ENCODE data around the gene GOLGA1. TPM values are rescaled to one million over a fixed set of nuclear protein-coding genes. Genes with fewer than 3 reads are reported as not detected.
A peak's percentile ranks its signal among the peaks of the same experiment; 100 is the strongest.

GOLGA1 gene
- total RNA-seq, 1 experiment from 2014 or later = 9.6 TPM

DNA sequence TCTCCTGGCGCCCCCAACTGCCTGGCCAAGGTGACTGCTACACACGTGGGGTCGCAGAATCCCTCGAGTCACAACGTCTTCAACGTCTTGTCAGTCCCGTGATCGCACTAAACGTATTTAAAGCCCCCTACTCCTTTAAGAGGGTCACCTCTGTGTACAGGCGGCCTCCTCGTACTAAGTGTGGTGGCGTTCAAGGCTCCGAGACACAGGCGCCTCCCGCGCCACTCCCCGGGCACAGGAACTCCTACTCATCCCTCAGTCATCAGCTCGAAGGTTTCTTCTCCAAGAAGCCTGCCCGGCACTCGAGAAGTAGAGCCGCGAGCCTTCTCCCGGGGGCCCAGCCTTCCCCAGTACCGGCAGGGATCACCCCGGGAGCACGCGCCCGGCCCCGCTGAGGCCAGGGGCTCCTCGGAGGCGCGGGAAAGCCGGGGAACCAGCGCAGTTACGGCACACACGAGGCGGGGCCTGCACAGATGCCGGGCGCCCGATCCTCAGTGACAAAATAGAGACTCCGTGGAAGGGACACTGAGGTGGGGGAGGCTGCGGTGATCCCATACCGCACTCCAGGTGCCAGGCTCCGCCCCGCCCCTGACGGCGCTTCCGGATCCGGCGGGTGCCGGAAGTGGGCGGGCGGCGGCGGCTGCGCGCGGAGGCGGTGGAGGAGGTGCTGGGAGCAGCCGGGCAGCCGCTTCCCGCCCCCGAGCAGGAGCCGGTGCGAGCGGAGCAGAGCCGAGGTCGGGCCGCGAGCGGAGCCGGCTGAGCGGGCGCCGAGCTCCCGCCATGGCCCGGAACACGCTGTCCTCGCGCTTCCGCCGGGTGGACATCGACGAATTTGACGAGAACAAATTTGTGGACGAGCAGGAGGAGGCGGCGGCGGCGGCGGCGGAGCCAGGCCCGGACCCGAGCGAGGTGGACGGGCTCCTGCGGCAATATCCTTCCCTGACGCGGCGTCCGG is 72.1 kb downstream of the GOLGA1 start (continued):
- TF ChIP-seq ZNF317 (CRISPR knock-in tag; IDR thresholded peaks at IDR 0.05; ENCODE audit: borderline replicate concordance, low read depth) (no peak; the same call in 1 of the 2 replicates), NR3C1 (CRISPR knock-in tag; conservative IDR thresholded peaks at IDR 0.05; ENCODE audit: low read depth) (0 out of 2 replicates have a peak, but pooled peaks have one; percentile 26), TEAD1 (CRISPR knock-in tag; IDR thresholded peaks at IDR 0.05) (0 out of 2 replicates have a peak, but pooled peaks have one; percentile 12), SMAD4 (CRISPR knock-in tag; IDR thresholded peaks at IDR 0.05) (no peak), FOXJ3 (CRISPR knock-in tag; IDR thresholded peaks at IDR 0.05; ENCODE audit: borderline replicate concordance) (no peak), ZNF416 (CRISPR knock-in tag; IDR thresholded peaks at IDR 0.05) (no peak), EMX1 (CRISPR knock-in tag; IDR thresholded peaks at IDR 0.05) (no peak), FOXP1 (CRISPR knock-in tag; IDR thresholded peaks at IDR 0.05; ENCODE audit: borderline replicate concordance) (no peak; the same call in 1 of the 2 replicates), GRHL2 (CRISPR knock-in tag; IDR thresholded peaks at IDR 0.05; ENCODE audit: insufficient replicate concordance, severe bottlenecking) (no peak), ETV6 (CRISPR knock-in tag; IDR thresholded peaks at IDR 0.05) (no peak), TCF7 (CRISPR knock-in tag; IDR thresholded peaks at IDR 0.05; ENCODE audit: low read depth) (no peak), ZNF232 (CRISPR knock-in tag; IDR thresholded peaks at IDR 0.05) (no peak), SOX15 (CRISPR knock-in tag; IDR thresholded peaks at IDR 0.05) (no peak), ZNF219 (CRISPR knock-in tag; IDR thresholded peaks at IDR 0.05; ENCODE audit: borderline replicate concordance) (0 out of 2 replicates have a peak, but pooled peaks have one; percentile 32), ZNF396 (CRISPR knock-in tag; IDR thresholded peaks at IDR 0.05; ENCODE audit: borderline replicate concordance) (no peak), SMAD3 (CRISPR knock-in tag; IDR thresholded peaks at IDR 0.05; ENCODE audit: borderline replicate concordance) (0 out of 2 replicates have a peak, but pooled peaks have one; percentile 19), NR2C2 (CRISPR knock-in tag; IDR thresholded peaks at IDR 0.05) (no peak), FOXK1 (CRISPR knock-in tag; IDR thresholded peaks at IDR 0.05) (peak; percentile 53; the same call in 1 of the 2 replicates), GABPB1 (CRISPR knock-in tag; IDR thresholded peaks at IDR 0.05) (peak; percentile 38; the same call in 1 of the 2 replicates), CREM (CRISPR knock-in tag; IDR thresholded peaks at IDR 0.05) (no peak; the same call in 1 of the 2 replicates)
- TF ChIP-seq, protein P1, sequence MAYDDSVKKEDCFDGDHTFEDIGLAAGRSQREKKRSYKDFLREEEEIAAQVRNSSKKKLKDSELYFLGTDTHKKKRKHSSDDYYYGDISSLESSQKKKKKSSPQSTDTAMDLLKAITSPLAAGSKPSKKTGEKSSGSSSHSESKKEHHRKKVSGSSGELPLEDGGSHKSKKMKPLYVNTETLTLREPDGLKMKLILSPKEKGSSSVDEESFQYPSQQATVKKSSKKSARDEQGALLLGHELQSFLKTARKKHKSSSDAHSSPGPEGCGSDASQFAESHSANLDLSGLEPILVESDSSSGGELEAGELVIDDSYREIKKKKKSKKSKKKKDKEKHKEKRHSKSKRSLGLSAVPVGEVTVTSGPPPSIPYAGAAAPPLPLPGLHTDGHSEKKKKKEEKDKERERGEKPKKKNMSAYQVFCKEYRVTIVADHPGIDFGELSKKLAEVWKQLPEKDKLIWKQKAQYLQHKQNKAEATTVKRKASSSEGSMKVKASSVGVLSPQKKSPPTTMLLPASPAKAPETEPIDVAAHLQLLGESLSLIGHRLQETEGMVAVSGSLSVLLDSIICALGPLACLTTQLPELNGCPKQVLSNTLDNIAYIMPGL (CRISPR knock-in tag; IDR thresholded peaks at IDR 0.05) = peak; percentile 63; the same call in 1 of the 2 replicates
- TF ChIP-seq, protein P2, sequence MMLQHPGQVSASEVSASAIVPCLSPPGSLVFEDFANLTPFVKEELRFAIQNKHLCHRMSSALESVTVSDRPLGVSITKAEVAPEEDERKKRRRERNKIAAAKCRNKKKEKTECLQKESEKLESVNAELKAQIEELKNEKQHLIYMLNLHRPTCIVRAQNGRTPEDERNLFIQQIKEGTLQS (CRISPR knock-in tag; conservative IDR thresholded peaks at IDR 0.05) = no peak
- TF ChIP-seq, protein P3, sequence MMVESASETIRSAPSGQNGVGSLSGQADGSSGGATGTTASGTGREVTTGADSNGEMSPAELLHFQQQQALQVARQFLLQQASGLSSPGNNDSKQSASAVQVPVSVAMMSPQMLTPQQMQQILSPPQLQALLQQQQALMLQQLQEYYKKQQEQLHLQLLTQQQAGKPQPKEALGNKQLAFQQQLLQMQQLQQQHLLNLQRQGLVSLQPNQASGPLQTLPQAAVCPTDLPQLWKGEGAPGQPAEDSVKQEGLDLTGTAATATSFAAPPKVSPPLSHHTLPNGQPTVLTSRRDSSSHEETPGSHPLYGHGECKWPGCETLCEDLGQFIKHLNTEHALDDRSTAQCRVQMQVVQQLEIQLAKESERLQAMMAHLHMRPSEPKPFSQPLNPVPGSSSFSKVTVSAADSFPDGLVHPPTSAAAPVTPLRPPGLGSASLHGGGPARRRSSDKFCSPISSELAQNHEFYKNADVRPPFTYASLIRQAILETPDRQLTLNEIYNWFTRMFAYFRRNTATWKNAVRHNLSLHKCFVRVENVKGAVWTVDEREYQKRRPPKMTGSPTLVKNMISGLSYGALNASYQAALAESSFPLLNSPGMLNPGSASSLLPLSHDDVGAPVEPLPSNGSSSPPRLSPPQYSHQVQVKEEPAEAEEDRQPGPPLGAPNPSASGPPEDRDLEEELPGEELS (CRISPR knock-in tag; IDR thresholded peaks at IDR 0.05) = peak; percentile 32; the same call in 1 of the 2 replicates
- TF ChIP-seq, protein P4, sequence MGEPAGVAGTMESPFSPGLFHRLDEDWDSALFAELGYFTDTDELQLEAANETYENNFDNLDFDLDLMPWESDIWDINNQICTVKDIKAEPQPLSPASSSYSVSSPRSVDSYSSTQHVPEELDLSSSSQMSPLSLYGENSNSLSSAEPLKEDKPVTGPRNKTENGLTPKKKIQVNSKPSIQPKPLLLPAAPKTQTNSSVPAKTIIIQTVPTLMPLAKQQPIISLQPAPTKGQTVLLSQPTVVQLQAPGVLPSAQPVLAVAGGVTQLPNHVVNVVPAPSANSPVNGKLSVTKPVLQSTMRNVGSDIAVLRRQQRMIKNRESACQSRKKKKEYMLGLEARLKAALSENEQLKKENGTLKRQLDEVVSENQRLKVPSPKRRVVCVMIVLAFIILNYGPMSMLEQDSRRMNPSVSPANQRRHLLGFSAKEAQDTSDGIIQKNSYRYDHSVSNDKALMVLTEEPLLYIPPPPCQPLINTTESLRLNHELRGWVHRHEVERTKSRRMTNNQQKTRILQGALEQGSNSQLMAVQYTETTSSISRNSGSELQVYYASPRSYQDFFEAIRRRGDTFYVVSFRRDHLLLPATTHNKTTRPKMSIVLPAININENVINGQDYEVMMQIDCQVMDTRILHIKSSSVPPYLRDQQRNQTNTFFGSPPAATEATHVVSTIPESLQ (CRISPR knock-in tag; IDR thresholded peaks at IDR 0.05) = no peak
- TF ChIP-seq, protein P5, sequence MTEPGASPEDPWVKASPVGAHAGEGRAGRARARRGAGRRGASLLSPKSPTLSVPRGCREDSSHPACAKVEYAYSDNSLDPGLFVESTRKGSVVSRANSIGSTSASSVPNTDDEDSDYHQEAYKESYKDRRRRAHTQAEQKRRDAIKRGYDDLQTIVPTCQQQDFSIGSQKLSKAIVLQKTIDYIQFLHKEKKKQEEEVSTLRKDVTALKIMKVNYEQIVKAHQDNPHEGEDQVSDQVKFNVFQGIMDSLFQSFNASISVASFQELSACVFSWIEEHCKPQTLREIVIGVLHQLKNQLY (CRISPR knock-in tag; IDR thresholded peaks at IDR 0.05) = no peak
- TF ChIP-seq, protein P6, sequence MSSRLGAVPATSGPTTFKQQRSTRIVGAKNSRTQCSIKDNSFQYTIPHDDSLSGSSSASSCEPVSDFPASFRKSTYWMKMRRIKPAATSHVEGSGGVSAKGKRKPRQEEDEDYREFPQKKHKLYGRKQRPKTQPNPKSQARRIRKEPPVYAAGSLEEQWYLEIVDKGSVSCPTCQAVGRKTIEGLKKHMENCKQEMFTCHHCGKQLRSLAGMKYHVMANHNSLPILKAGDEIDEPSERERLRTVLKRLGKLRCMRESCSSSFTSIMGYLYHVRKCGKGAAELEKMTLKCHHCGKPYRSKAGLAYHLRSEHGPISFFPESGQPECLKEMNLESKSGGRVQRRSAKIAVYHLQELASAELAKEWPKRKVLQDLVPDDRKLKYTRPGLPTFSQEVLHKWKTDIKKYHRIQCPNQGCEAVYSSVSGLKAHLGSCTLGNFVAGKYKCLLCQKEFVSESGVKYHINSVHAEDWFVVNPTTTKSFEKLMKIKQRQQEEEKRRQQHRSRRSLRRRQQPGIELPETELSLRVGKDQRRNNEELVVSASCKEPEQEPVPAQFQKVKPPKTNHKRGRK (CRISPR knock-in tag; IDR thresholded peaks at IDR 0.05; ENCODE audit: borderline replicate concordance) = no peak
- TF ChIP-seq, protein P7, sequence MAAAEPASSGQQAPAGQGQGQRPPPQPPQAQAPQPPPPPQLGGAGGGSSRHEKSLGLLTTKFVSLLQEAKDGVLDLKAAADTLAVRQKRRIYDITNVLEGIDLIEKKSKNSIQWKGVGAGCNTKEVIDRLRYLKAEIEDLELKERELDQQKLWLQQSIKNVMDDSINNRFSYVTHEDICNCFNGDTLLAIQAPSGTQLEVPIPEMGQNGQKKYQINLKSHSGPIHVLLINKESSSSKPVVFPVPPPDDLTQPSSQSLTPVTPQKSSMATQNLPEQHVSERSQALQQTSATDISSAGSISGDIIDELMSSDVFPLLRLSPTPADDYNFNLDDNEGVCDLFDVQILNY (CRISPR knock-in tag; IDR thresholded peaks at IDR 0.05) = peak; percentile 97

All from WTC11 (cell line).